B cell (primary cell): ENCODE results near the gene FAM107B.

Source experiments
- EZH2 ChIP-seq: IDR thresholded peaks from 2 replicates; pipeline ENCODE4 v1.6.1; 2012; ENCODE audit warnings: borderline replicate concordance, low read depth, mild to moderate bottlenecking, moderate library complexity, low read length; ENCODE audit not compliant: insufficient read depth, poor library complexity, severe bottlenecking
- TF ChIP-seq, protein P1 (sequence below): fragments of 200-600 bp; IDR thresholded peaks from one replicate; pipeline ENCODE4 v1.8.0; 2022; ENCODE audit warnings: antibody characterized with exemption, mild to moderate bottlenecking

DNA sequence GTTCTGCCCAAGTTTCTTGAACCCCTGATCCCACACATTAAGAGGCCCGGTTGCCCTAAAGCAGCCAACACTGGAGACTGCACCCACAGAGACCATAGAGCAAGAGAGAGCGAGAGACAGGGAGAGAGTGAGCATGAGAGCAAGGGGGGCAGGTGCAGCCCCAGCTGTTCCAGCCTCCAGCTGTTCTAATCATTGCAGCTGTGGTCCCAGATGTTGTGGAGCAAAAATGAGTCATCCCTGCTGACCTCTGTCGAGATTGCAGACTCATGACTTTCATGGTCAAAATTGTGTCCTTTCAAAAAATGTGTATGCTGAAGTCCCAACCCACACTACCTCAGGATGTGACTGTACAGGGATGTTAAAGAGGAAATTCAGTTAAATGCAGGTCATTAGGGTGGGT is 300.0 kb downstream of the FAM107B start:
- TF ChIP-seq, protein P1, sequence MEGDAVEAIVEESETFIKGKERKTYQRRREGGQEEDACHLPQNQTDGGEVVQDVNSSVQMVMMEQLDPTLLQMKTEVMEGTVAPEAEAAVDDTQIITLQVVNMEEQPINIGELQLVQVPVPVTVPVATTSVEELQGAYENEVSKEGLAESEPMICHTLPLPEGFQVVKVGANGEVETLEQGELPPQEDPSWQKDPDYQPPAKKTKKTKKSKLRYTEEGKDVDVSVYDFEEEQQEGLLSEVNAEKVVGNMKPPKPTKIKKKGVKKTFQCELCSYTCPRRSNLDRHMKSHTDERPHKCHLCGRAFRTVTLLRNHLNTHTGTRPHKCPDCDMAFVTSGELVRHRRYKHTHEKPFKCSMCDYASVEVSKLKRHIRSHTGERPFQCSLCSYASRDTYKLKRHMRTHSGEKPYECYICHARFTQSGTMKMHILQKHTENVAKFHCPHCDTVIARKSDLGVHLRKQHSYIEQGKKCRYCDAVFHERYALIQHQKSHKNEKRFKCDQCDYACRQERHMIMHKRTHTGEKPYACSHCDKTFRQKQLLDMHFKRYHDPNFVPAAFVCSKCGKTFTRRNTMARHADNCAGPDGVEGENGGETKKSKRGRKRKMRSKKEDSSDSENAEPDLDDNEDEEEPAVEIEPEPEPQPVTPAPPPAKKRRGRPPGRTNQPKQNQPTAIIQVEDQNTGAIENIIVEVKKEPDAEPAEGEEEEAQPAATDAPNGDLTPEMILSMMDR, result no peak
- no peak for TF ChIP-seq EZH2
